PFSK-1 (cell line): ENCODE results near the gene WDR43.

ENCODE experiments used
- SIN3A ChIP-seq: IDR thresholded peaks from 2 replicates; pipeline ENCODE4 v1.6.1; 2012; ENCODE audit warnings: mild to moderate bottlenecking, low read length, moderate library complexity, borderline replicate concordance; ENCODE audit not compliant: insufficient read depth
- TAF1 ChIP-seq: IDR thresholded peaks from 2 replicates; pipeline ENCODE4 v1.6.1; 2012; ENCODE audit warnings: low read length, control low read depth, borderline replicate concordance; ENCODE audit not compliant: insufficient read depth
- TF ChIP-seq, protein P1 (sequence below), 2 experiments: IDR thresholded peaks; 2 replicates each; pipeline versions ENCODE4 v1.6.1 to v1.8.0; 2011 to 2012; ENCODE audit warnings: low read depth in 2 of 2, low read length in 2 of 2, control low read depth in 1 of 2, inconsistent platforms in 1 of 2, mild to moderate bottlenecking in 1 of 2, moderate library complexity in 1 of 2; ENCODE audit not compliant: insufficient read depth in 1 of 2

DNA sequence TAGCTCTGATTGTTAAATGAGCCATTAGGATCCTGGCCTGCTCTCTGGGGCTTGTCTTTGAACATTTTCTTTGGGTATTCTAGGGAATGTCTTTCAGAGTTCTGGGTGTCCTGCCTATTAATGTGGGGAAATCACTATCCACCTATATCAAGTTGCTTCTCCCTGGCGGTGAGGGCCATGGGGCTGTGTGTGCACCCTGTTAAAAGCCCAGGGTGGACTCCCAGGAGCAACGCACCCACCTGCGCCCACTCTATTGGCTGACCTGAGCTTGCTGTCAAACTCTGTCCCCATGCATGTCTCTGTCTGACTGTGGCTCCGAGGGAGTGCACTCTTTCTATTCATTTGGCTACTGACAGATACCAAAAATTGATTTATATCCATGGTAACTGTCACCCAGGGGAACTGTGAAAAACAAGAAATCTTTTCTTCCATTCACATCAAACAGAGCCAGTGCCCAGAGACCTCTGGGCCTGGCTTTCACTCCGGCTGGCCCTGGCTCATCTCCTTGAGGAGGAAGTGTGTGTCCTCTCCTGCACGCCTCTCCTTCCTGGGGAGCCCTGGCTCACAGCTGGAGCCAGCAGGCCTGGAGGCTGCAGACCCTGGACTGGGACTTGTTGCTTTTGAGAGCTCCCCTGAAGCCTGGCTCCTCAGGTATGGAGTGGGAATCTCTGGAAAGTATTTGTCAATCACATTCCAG lies 76.1 kb downstream of the WDR43 start:
- no peak for TF ChIP-seq TAF1
- no peak for TF ChIP-seq SIN3A
- TF ChIP-seq, protein P1, sequence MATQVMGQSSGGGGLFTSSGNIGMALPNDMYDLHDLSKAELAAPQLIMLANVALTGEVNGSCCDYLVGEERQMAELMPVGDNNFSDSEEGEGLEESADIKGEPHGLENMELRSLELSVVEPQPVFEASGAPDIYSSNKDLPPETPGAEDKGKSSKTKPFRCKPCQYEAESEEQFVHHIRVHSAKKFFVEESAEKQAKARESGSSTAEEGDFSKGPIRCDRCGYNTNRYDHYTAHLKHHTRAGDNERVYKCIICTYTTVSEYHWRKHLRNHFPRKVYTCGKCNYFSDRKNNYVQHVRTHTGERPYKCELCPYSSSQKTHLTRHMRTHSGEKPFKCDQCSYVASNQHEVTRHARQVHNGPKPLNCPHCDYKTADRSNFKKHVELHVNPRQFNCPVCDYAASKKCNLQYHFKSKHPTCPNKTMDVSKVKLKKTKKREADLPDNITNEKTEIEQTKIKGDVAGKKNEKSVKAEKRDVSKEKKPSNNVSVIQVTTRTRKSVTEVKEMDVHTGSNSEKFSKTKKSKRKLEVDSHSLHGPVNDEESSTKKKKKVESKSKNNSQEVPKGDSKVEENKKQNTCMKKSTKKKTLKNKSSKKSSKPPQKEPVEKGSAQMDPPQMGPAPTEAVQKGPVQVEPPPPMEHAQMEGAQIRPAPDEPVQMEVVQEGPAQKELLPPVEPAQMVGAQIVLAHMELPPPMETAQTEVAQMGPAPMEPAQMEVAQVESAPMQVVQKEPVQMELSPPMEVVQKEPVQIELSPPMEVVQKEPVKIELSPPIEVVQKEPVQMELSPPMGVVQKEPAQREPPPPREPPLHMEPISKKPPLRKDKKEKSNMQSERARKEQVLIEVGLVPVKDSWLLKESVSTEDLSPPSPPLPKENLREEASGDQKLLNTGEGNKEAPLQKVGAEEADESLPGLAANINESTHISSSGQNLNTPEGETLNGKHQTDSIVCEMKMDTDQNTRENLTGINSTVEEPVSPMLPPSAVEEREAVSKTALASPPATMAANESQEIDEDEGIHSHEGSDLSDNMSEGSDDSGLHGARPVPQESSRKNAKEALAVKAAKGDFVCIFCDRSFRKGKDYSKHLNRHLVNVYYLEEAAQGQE (IDR thresholded peaks at IDR 0.05; ENCODE audit: insufficient read depth in 1 of 2, low read depth in 2 of 2, low read length in 2 of 2), result no peak
